ENCODE measurements around the gene VSX2.

VSX2 gene

GRCh38 chr14:74223016-74223415 is 16.2 kb upstream of the VSX2 start:
- DNase-seq = no peak

- no peak for DNase-seq
These were observed 7.5 kb upstream of the VSX2 start for GRCh38 chr14:74231784-74232183.

DNA sequence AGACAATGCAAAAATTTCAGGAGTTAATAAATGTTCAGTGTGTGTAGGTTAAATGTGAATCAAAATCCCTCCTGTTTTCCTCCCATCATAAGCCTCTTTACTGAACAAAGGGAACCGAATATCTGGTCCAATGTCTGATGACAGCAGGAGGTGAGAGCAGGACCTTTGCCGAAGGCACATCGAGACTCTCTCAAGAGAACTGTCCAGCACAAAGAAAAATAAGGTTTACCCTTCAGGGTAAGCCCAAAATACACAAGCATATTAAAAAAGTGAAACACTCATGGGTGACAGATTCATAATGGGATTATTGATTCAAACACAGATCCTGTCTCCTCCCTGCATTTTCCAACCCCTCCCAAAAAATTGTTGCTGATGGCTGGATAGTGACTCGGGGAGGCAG is 4.2 kb upstream of the VSX2 start:
- DNase-seq = no peak

DNA sequence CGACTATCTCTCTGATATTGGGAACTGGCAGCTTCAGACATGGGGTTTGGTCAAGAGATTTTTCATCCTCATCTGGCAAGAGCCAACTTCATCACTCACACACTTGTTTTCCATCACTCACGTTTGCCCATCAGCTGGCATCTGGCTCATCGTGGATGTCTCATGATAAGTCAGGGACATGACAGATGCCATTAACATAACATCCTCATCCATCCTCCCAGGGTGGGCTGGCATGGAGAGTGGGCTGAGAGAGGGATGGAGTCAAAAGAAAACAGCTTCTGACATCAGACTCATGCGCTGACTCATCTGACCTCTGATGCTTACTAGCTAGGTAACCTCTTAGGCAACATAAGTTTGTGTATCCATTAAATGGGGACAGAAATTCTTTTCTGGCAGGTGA is 1.8 kb upstream of the VSX2 start:
- DNase-seq = no peak

- DNase-seq = no peak
These were observed 872 bp downstream of the VSX2 start for GRCh38 chr14:74239848-74240793.

GRCh38 chr14:74240794-74241651 is 1.8 kb downstream of the VSX2 start:
- DNase-seq = no peak

GRCh38 chr14:74241652-74242017 is 2.4 kb downstream of the VSX2 start:
- no peak for DNase-seq

DNA sequence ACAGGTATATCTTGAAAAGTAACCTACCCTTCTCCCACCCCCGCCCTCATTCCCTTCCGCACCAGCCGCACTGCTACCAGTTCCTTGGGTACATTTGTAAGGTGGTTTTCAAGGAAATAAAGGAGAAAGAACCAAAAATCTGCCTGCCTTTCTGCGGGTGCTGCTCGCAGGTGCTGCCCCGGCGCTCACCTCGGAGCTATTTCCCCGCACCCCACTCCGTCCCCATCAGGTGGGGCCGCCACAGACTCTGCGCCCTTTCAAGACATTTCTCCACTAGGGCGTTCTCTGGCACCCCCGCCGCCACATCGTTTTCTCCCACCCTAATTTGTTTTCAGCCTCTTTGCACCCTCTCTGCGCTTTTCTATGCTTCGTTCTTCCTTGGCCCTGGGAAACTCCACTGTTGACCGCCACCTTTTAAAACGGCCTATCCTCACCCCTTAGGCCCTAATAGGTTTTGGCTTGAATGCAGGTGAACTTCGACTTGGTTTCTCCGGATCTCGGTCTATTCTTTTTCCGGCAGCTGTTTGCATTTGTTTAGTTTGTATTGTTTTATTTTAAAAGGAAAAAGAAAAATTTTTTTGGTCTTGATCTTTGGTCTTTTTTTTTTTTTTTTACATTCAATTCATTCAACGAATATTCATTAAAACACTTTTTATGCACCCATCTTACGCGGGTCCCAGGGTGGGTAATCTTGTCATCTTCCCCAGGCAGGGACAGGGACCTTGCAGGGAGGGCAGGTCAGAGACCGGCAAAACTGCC is 3.0 kb downstream of the VSX2 start:
- no peak for DNase-seq

- no peak for DNase-seq
These were observed 3.5 kb downstream of the VSX2 start for GRCh38 chr14:74242780-74243042.

GRCh38 chr14:74243051-74243450 is 3.8 kb downstream of the VSX2 start:
- no peak for DNase-seq

DNA sequence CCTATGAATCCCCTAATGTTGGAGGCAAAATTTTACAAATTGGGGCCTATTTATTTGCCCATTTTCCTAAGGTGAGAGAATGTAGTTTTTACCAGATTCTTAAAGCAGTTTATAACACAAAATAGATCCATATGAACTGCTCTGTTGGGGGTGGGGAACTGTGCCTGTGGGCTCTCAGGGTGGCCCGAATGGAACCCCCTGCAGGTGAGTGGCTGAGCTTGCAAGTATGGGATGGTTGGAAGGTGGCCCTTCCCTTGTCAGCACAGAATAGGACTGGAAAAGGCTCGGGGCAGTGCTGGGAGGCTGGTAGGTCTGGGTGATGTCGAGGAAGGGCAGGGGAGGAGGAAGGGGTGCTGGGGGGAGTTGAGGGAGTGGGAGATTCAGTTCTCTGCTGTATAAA is 4.9 kb downstream of the VSX2 start:
- no peak for DNase-seq

- DNase-seq = no peak
These were observed 6.0 kb downstream of the VSX2 start for GRCh38 chr14:74245292-74245691.

DNA sequence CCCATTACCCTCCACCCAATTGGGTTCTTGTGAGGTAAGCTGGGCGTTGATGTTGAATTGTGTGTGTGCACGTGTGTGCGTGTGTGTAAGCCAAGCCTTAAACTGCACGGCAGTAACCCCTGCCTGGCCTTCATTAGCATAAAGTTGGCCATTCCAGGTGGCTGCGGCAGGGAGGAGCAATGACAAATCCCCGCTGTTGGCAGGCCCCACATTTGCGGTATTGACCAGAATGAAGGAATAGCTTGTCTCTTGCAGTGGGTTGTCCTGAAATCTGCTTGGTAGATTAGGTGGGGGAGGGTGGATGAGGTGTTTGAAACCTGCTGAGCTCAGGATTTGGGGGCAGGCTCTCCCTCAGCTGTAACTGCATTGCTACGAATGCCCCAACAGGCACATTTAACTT is 7.3 kb downstream of the VSX2 start:
- DNase-seq = no peak

GRCh38 chr14:74248017-74248416 is 8.8 kb downstream of the VSX2 start:
- no peak for DNase-seq

DNA sequence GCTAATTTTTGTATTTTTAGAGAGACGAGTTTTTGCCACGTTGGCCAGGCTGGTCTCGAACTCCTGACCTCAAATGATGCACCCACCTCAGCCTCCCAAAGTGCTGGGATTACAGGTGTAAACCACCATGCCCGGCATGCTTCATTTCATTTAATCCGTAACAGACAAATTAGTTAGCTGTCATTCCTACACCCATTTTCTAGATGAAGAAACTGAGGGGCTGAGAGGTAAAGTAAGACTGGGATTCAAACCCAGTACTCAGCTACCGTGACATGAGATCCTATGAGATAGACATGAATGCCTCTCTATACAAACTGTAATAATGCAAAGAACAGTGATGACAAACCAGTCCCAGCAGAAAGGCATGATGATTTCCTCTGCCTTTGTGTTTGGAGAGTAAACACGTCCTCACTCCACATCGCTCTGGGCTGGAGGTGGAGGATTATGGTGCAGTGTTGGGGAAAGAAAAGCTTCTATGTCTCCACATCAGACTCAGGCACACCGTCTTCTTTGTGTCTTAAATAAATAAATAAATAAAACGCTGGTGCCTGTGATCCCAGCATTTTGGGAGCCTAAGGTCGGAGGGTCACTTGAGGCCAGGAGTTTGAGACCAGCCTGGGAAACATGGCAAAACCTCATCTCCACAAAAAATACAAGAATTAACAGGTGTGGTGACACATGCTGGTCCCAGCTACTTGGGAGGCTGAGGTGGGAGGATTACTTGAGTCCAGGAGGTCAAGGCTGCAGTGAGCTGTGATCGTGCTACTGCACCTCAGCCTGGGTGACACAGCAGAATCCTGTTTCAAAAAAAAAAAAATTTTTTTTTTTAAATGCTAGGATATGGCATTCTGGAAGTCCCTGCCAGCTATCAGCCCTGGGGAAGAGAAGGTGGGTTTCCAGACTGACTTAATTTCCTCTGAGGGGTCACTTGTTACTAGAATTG is 10.5 kb downstream of the VSX2 start:
- no peak for DNase-seq

- DNase-seq = no peak
These were observed 16.0 kb downstream of the VSX2 start for GRCh38 chr14:74255281-74255680.

DNA sequence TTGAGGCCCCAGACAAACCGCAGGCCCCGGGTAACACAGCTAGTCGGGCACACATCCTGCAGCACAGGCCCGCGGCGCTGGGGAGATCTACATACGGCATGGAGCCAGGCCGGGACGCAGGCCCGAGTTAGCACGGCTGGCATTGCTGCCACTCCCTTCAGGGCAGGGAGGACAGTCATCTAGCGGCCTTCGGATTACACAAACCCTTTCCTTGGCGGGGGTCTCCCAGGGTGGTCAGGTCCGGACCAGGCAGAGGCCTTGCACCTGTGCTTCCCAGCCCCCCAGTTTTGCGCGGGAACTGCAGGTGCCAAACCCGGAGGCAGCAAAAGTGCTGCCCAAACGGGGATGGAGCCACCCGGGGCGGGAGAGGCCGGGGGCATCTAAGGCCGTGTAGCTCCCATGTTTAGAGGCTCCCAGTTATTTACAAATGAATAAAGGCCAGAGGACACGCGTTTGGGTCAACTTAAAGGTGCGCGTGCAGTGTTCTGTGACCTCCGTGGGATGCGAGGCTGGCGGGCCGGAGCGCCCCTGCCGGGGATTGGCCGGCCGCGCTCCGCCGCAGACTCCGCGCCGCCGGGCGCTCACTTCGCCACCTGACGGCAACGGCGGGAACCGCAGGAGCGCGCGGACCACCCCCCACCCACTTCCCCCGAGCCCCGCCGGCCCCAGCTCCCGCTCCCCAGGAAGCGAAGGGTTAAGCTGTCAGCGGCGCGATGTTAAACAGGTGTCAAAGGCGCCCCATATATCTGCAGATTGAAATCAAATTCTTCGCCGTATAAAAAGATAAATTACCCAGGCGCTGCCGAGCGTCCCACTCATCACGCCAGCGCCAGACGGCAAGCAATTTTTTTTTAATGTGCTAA is 18.1 kb downstream of the VSX2 start:
- DNase-seq = peak in 10 of 14 donors; percentile 21 to 70 (median 46)

GRCh38 chr14:74257941-74258763 is 18.9 kb downstream of the VSX2 start:
- DNase-seq = peak in 2 of 14 donors; percentile 7 to 51

- peak in 1 of 14 donors; percentile 76 for DNase-seq
These were observed 19.5 kb downstream of the VSX2 start for GRCh38 chr14:74258764-74259035.

GRCh38 chr14:74259513-74259912 is 20.3 kb downstream of the VSX2 start:
- no peak for DNase-seq

Measured in C1 segment of cervical spinal cord (tissue), 14 donors.